Activated CD4-positive, alpha-beta T cell treated with anti-CD3 and anti-CD28 coated beads, Interleukin-2, amount 50 U/mL, for 24 hours (primary cell): ENCODE measurements around the gene BCL2.

Experiments used
- DNase-seq, 2 donors: peaks; one replicate each; pipeline ENCODE4 v3.0.0-alpha.2; 2020; ENCODE audit warnings: low read depth in 1 of 2, low spot score in 1 of 2

The BCL2 gene

GRCh38 chr18:63098018-63098981, 221.3 kb downstream of the BCL2 start:
- DNase-seq, result peak in 1 of 2 donors; percentile 21

- DNase-seq, result no peak
Observed at GRCh38 chr18:63097178-63097577, 222.4 kb downstream of the BCL2 start.

- DNase-seq, result no peak
Observed at GRCh38 chr18:63096327-63096874, 223.2 kb downstream of the BCL2 start.

- no peak for DNase-seq
Observed at GRCh38 chr18:63095768-63096167, 223.8 kb downstream of the BCL2 start.

GRCh38 chr18:63091671-63092364, 227.8 kb downstream of the BCL2 start:
- DNase-seq, result no peak

- DNase-seq, result no peak
Observed at GRCh38 chr18:63090334-63090733, 229.2 kb downstream of the BCL2 start.

- DNase-seq, result no peak
Observed at GRCh38 chr18:63089041-63089440, 230.5 kb downstream of the BCL2 start.

- DNase-seq, result no peak
Observed at GRCh38 chr18:63088262-63088661, 231.3 kb downstream of the BCL2 start.

- DNase-seq, result no peak
Observed at GRCh38 chr18:63087421-63088230, 231.9 kb downstream of the BCL2 start.

GRCh38 chr18:63085611-63086010, 234.0 kb downstream of the BCL2 start:
- no peak for DNase-seq

- DNase-seq, result no peak
Observed at GRCh38 chr18:63084219-63084618, 235.3 kb downstream of the BCL2 start.

- no peak for DNase-seq
Observed at GRCh38 chr18:63083555-63083954, 236.0 kb downstream of the BCL2 start.

- no peak for DNase-seq
Observed at GRCh38 chr18:63083020-63083531, 236.5 kb downstream of the BCL2 start.

- DNase-seq, result no peak
Observed at GRCh38 chr18:63082366-63083019, 237.1 kb downstream of the BCL2 start.

GRCh38 chr18:63079114-63079513, 240.5 kb downstream of the BCL2 start:
- DNase-seq, result no peak

GRCh38 chr18:63078471-63078870, 241.1 kb downstream of the BCL2 start:
- no peak for DNase-seq

- peak; percentile 23 to 55 for DNase-seq
Observed at GRCh38 chr18:63074981-63075404, 244.6 kb downstream of the BCL2 start.

- DNase-seq, result no peak
Observed at GRCh38 chr18:63073481-63073880, 246.1 kb downstream of the BCL2 start.
